CD14-positive monocyte (primary cell): ENCODE results near the gene AFG3L2. TPM values are rescaled to one million over a fixed set of nuclear protein-coding genes. Genes with fewer than 3 reads are reported as not detected.

Experiments
- DNase-seq, 3 donors: peaks; one replicate each; pipeline ENCODE4 v3.0.0-alpha.2; 2011 to 2022
- H2AFZ ChIP-seq: 2 replicates; pipeline ENCODE4 v1.6.0; 2012; ENCODE audit warnings: mild to moderate bottlenecking, low read depth, low read length, inconsistent platforms; ENCODE audit not compliant: insufficient read depth, poor library complexity, severe bottlenecking
- H3K27ac ChIP-seq, 2 donors: 1 replicate in 1 of 2; 2 replicates in 1 of 2; pipeline ENCODE4 v1.5.1; 2012 to 2013; ENCODE audit warnings: low read length in 2 of 2, control low read depth in 1 of 2, inconsistent platforms in 1 of 2, low read depth in 1 of 2, mild to moderate bottlenecking in 1 of 2
- H3K27me3 ChIP-seq, 2 donors: one replicate each; pipeline versions ENCODE4 v1.6.0 to v1.6.1; 2011 to 2013; ENCODE audit warnings: low read length in 2 of 2; ENCODE audit not compliant: control insufficient read depth in 2 of 2, insufficient read depth in 2 of 2
- H3K36me3 ChIP-seq, 2 donors: replicated peaks in 1 of 2; 1 replicate in 1 of 2; 2 replicates in 1 of 2; pipeline versions ENCODE4 v1.5.1 to v1.6.1; 2012 to 2013; ENCODE audit warnings: low read length in 2 of 2, control low read depth in 1 of 2, inconsistent platforms in 1 of 2, mild to moderate bottlenecking in 1 of 2; ENCODE audit not compliant: insufficient read depth in 2 of 2, control insufficient read depth in 1 of 2
- H3K4me1 ChIP-seq, 2 donors: 1 replicate in 1 of 2; 2 replicates in 1 of 2; pipeline versions ENCODE4 v1.5.1 to v1.6.1; 2012 to 2013; ENCODE audit warnings: low read length in 2 of 2, control low read depth in 1 of 2, inconsistent platforms in 1 of 2, mild to moderate bottlenecking in 1 of 2, moderate library complexity in 1 of 2; ENCODE audit not compliant: insufficient read depth in 2 of 2, control insufficient read depth in 1 of 2
- H3K4me2 ChIP-seq: replicated peaks from 2 replicates; pipeline ENCODE3; 2012; ENCODE audit warnings: low read length, moderate library complexity, mild to moderate bottlenecking; ENCODE audit not compliant: poor library complexity, severe bottlenecking; ENCODE audit errors: extremely low read depth
- H3K4me3 ChIP-seq, 3 experiments: fragments of 200-600 bp in 1 of 3; sonication (generic) in 1 of 3; replicated peaks in 1 of 3; 1 replicate in 2 of 3; 2 replicates in 1 of 3; pipeline ENCODE4 v1.5.1; 2011 to 2013; ENCODE audit warnings: low read length in 3 of 3, mild to moderate bottlenecking in 3 of 3, control low read depth in 2 of 3, low read depth in 2 of 3, inconsistent platforms in 1 of 3, moderate library complexity in 1 of 3
- H3K79me2 ChIP-seq: 2 replicates; pipeline ENCODE4 v1.6.0; 2012; ENCODE audit warnings: mild to moderate bottlenecking, control low read depth, inconsistent platforms, low read length, moderate library complexity; ENCODE audit not compliant: insufficient read depth
- H3K9ac ChIP-seq: 2 replicates; pipeline ENCODE4 v1.6.0; 2017; ENCODE audit warnings: low read length, mild to moderate bottlenecking; ENCODE audit not compliant: insufficient read depth, poor library complexity, severe bottlenecking
- H3K9me3 ChIP-seq, 2 donors: replicated peaks in 1 of 2; 1 replicate in 1 of 2; 2 replicates in 1 of 2; pipeline versions ENCODE4 v1.5.1 to v1.6.1; 2012 to 2013; ENCODE audit warnings: low read length in 2 of 2, control low read depth in 1 of 2; ENCODE audit not compliant: control insufficient read depth in 1 of 2, insufficient read depth in 1 of 2
- H4K20me1 ChIP-seq: 2 replicates; pipeline ENCODE4 v1.6.0; 2012; ENCODE audit warnings: mild to moderate bottlenecking, low read length, control low read depth, moderate library complexity; ENCODE audit not compliant: insufficient read depth
- H3K27ac Mint-ChIP-seq, 7 donors: one replicate each; pipeline ENCODE4 v1.8.0; 2020; ENCODE audit warnings: mild to moderate bottlenecking in 7 of 7, mixed read lengths in 7 of 7, moderate library complexity in 6 of 7, inconsistent platforms in 2 of 7
- H3K27me3 Mint-ChIP-seq, 3 donors: one replicate each; pipeline ENCODE4 v1.8.0; 2021 to 2022; ENCODE audit warnings: low read depth in 3 of 3, mild to moderate bottlenecking in 3 of 3, mixed read lengths in 3 of 3, moderate library complexity in 3 of 3, inconsistent platforms in 1 of 3
- H3K36me3 Mint-ChIP-seq, 2 donors: one replicate each; pipeline ENCODE4 v1.8.0; 2020; ENCODE audit warnings: mixed read lengths in 2 of 2, inconsistent platforms in 1 of 2, mild to moderate bottlenecking in 1 of 2
- H3K4me1 Mint-ChIP-seq: one replicate; pipeline ENCODE4 v1.8.0; 2020; ENCODE audit warnings: mild to moderate bottlenecking, mixed read lengths
- H3K4me3 Mint-ChIP-seq, 2 donors: one replicate each; pipeline ENCODE4 v1.8.0; 2020; ENCODE audit warnings: mild to moderate bottlenecking in 2 of 2, mixed read lengths in 2 of 2, moderate library complexity in 1 of 2
- H3K9me3 Mint-ChIP-seq, 7 donors: one replicate each; pipeline ENCODE4 v1.8.0; 2020 to 2022; ENCODE audit warnings: mixed read lengths in 7 of 7, mild to moderate bottlenecking in 6 of 7, moderate library complexity in 6 of 7, inconsistent platforms in 2 of 7
- CTCF ChIP-seq: fragments of 200-600 bp; IDR thresholded peaks from one replicate; pipeline ENCODE4 v1.8.0; 2022; ENCODE audit warnings: antibody characterized with exemption, mild to moderate bottlenecking
- WGBS: methylation state at CpG from one replicate; pipeline ENCODE4 v1.1.5; 2013; ENCODE audit warnings: missing lambda C conversion rate; ENCODE audit not compliant: insufficient coverage; 5-methylcytosine and 5-hydroxymethylcytosine counted together
- intact Hi-C, 2 donors: fragments of 100-400 bp; cut with micrococcal nuclease; formaldehyde crosslinking; loops; one replicate each; pipeline versions ENCODE4 v1.15.0 to v1.15.1; 2023
- polyA plus RNA-seq, 3 donors: library from polyadenylated mRNA; depleted of rRNA in 1 of 3; unstranded in 2 of 3; stranded (reverse) in 1 of 3; fragments of 300-500 nt in 2 of 3; fragments of >200 nt in 1 of 3; fragmentation: Illumina TruSeq in 2 of 3; gene quantifications; 1 replicate in 2 of 3; 2 replicates in 1 of 3; pipeline ENCODE4 v1.2.3, GENCODE V29; 2012 to 2021

The AFG3L2 gene
- polyA plus RNA-seq, 3 donors: 13.9 to 15.5 (median 13.9) TPM

- no peaks in the 10 kb centered on the region for H3K9me3 Mint-ChIP-seq
- no peak overlapping the region for H3K4me3 Mint-ChIP-seq
- Histone ChIP-seq H3K27ac (no peak overlapping the region), H2AFZ (no peak overlapping the region), H3K27me3 (no peaks in the 10 kb centered on the region), H3K9ac (no peak overlapping the region), H3K4me3 (no peak overlapping the region), H3K4me1 (peaks cover 16 to 17% of the 10 kb centered on the region in 2 donors), H3K4me2 (no peak overlapping the region), H4K20me1 (peaks cover 18% of the 10 kb centered on the region), H3K36me3 (peaks cover 29 to 45% of the 10 kb centered on the region in 2 donors), H3K79me2 (peaks cover 72% of the 10 kb centered on the region), H3K9me3 (no peaks in the 10 kb centered on the region)
- peaks cover 31 to 51% of the 10 kb centered on the region in 2 donors for H3K36me3 Mint-ChIP-seq
- intact Hi-C loops: loop anchor here (10.0 kb wide), 2 partner anchors 67 to 387 kb away; partner anchors contain the start of genes IMPA2 (in 1 of the 2) and TUBB6 (in 1 of the 2)
- no peak for DNase-seq
- H3K27ac Mint-ChIP-seq: peak overlapping the region in 1 of 7 donors; percentile 37
- H3K4me1 Mint-ChIP-seq: peaks cover 32% of the 10 kb centered on the region
- TF ChIP-seq CTCF: no peak
- WGBS: no CpG with 5 or more reads among the region's 2 CpGs
- no peaks in the 10 kb centered on the region for H3K27me3 Mint-ChIP-seq
Observed at GRCh38 chr18:12371590-12371989, 5.4 kb downstream of the AFG3L2 start.

DNA sequence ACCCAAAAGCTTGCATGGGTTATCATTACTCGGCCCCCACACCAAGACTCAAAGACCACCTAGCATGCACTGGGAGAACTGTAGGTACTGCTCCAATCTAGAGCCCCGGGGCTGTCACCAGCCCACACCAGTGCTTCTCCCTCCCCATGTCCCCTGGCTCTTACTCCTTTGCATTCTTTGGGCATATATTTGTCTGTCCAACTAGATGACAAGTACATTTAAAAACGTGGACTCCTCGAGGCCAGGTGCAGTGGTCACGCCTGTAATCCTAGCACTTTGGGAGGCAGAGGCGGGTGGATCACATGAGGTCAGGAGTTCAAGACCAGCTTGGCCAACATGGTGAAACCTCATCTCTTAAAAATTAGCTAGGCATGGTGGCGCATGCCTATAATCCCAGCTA lies 7.8 kb downstream of the AFG3L2 start:
- peak overlapping the region in 2 of 7 donors; percentile 26 to 31 for H3K27ac Mint-ChIP-seq
- no peak overlapping the region for H3K4me3 ChIP-seq
- no peak for DNase-seq
- no peaks in the 10 kb centered on the region for H3K9me3 Mint-ChIP-seq
- peaks cover 49 to 69% of the 10 kb centered on the region in 2 donors for H3K36me3 ChIP-seq
- peaks cover 43 to 68% of the 10 kb centered on the region in 2 donors for H3K36me3 Mint-ChIP-seq
- H3K27me3 Mint-ChIP-seq: no peaks in the 10 kb centered on the region
- no peaks in the 10 kb centered on the region for H3K27me3 ChIP-seq
- H3K79me2 ChIP-seq: peaks cover 51% of the 10 kb centered on the region
- H4K20me1 ChIP-seq: peaks cover 18% of the 10 kb centered on the region
- no peak for TF ChIP-seq CTCF
- H3K4me1 Mint-ChIP-seq: peaks cover 14% of the 10 kb centered on the region
- no peak overlapping the region for H3K4me3 Mint-ChIP-seq
- no peaks in the 10 kb centered on the region for H3K9me3 ChIP-seq
- no peak overlapping the region for H3K9ac ChIP-seq
- H2AFZ ChIP-seq: no peak overlapping the region
- H3K27ac ChIP-seq: no peak overlapping the region
- WGBS: 99% methylated on average over 7 of the region's 7 CpGs
- H3K4me1 ChIP-seq: peaks cover 2 to 3% of the 10 kb centered on the region in 2 donors
- intact Hi-C loops: no loop called here
- no peak overlapping the region for H3K4me2 ChIP-seq
